ENCODE measurements around the gene DGKG.

DGKG gene

GRCh38 chr3:186105543-186105942 lies 256.5 kb downstream of the DGKG start:
- H3K4me3 ChIP-seq (ENCODE audit: low read depth, low read length), result no peak overlapping the region
- no peak for TF ChIP-seq CTCF (IDR thresholded peaks at IDR 0.05; ENCODE audit: low read depth, low read length, missing control alignments)
- no peak for DNase-seq (ENCODE audit: low read depth)

GRCh38 chr3:186102687-186103086 lies 259.3 kb downstream of the DGKG start:
- no peak for DNase-seq (ENCODE audit: low read depth)
- no peak for TF ChIP-seq CTCF (IDR thresholded peaks at IDR 0.05; ENCODE audit: low read depth, low read length, missing control alignments)
- H3K4me3 ChIP-seq (ENCODE audit: low read depth, low read length), result no peak overlapping the region

GRCh38 chr3:186100398-186100797 lies 261.6 kb downstream of the DGKG start:
- DNase-seq (ENCODE audit: low read depth), result no peak
- H3K4me3 ChIP-seq (ENCODE audit: low read depth, low read length), result no peak overlapping the region
- no peak for TF ChIP-seq CTCF (IDR thresholded peaks at IDR 0.05; ENCODE audit: low read depth, low read length, missing control alignments)

GRCh38 chr3:186099178-186099577 lies 262.9 kb downstream of the DGKG start:
- H3K4me3 ChIP-seq (ENCODE audit: low read depth, low read length), result no peak overlapping the region
- TF ChIP-seq CTCF (IDR thresholded peaks at IDR 0.05; ENCODE audit: low read depth, low read length, missing control alignments), result no peak
- DNase-seq (ENCODE audit: low read depth), result no peak

- no peak overlapping the region for H3K4me3 ChIP-seq (ENCODE audit: low read depth, low read length)
These were observed 263.3 kb downstream of the DGKG start for GRCh38 chr3:186098740-186099139.

GRCh38 chr3:186097663-186098451 lies 264.2 kb downstream of the DGKG start:
- H3K4me3 ChIP-seq (ENCODE audit: low read depth, low read length), result no peak overlapping the region
- DNase-seq (ENCODE audit: low read depth), result no peak
- TF ChIP-seq CTCF (IDR thresholded peaks at IDR 0.05; ENCODE audit: low read depth, low read length, missing control alignments), result no peak

More at GRCh38 chr3:186098740-186099139, 263.3 kb downstream of the DGKG start:
- DNase-seq (ENCODE audit: low read depth), result no peak
- no peak for TF ChIP-seq CTCF (IDR thresholded peaks at IDR 0.05; ENCODE audit: low read depth, low read length, missing control alignments)

GRCh38 chr3:186097317-186097662 lies 264.7 kb downstream of the DGKG start:
- DNase-seq (ENCODE audit: low read depth), result no peak
- TF ChIP-seq CTCF (IDR thresholded peaks at IDR 0.05; ENCODE audit: low read depth, low read length, missing control alignments), result no peak
- H3K4me3 ChIP-seq (ENCODE audit: low read depth, low read length), result no peak overlapping the region
